Measurements from ENCODE around the gene SPATA32.
"Not testable (repeated sequence)": the region's sequence is repeated elsewhere in the genome, so short reads cannot be mapped to it uniquely, and the experiment has no call there.

SPATA32 gene, protein sequence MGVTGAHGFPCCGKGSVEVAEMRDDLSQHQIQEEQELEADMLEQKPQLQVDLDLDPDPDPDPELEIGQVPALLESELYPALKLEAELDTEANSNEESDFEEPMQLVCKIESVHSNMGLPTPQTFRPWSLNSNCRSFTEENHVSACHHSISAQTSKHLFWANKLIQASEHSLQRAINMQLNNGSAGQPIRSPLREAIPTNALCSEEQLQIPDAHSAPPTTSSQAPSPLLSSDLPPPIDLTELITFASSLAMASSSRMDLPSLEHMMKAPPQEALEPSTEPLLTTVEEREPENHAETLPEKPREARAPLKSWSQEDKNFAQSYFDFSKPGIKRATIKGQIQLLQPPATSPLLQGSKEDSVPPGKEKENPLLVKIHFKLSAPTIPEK

DNA sequence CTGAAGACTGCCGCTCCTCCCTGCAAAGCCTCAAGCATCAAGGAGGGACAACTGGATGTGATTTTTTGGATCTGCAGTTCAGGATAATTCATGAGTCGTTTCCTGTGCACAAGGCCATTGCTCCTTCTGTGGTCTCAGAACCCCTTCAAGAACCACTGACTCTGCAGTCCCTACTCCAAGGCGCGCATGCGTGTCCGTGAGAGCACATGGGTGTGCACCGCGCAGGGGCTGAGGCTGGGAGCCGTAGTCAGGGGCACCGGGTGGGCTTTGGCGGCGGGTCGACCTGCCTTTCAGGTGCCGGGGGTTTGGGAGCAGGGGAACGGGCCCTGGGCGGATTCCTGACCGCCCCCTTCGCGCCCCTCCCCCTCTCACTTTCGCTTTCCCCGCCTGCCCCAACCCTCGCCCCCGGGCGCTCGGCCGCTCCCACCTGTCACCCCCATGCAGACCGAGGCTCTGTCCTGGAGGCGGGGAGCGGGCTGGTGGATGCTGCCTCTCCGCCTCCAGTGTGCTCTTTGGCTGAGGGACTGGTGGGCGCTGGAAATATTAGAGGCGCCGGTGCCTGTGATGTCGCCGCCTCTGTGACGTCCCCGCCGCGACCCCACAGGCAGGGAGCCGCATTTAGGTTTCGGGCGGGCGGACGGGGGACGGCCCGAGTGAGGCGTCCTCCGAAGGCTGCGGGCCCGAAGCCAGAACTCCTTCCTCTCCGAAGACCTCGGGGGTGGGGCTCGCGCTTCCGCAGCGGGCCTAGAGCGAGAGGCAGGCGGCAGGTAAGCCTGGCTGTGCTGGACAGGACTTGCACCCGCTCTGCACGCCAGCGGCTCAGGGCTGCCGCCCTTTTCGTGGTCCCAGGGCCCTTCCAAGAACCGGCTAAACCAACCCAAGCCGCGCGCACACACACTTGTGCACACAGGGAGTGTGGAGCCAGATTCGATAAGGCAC is at the start of gene SPATA32:
SPATA32 (minus strand) TSS at position 518 of the 939 bp plus-strand sequence; CDS start at position 440, 78 bp downstream.
- peak; percentile 69 for DNase-seq

DNA sequence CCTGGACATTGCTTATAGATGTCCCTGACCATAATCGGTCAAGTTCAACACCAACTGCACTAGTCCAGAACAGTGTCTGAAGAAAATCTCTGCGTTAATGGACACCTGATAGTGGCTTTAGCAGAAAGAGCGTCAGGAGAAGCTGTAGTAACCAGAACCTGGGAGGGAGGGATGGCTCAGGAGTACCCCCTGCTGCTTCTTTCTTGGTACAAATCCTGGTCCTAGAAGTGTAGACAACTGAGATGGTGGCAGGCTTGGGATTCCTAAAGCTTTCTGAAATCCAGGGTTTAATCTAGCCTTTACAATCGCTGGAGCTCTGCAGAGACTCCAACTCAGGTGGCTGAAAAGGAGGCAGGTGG is 49.5 kb upstream of the SPATA32 start:
- DNase-seq, result no peak

- no peak for DNase-seq
These were observed 48.8 kb upstream of the SPATA32 start for GRCh38 chr17:45310380-45311324.

DNA sequence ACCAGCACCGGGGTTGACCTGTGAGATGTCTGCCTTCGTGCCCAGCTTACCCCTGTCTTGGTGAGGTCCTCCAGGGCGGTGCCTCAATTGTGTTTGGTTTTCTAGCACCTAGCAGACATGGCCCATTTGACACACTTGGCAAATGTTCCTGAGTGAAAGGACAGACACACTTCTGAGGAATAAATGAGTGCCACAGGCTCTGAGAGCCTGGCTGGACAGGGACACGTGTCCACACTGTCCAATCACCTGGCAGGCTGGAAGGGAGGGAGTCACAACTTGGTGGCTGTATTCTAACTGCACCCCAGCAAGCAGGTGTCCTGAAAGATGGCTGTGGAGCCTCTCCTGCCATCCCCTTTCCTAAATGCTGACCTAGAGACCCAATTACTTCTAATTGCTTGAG is 47.5 kb upstream of the SPATA32 start:
- no peak for DNase-seq

DNA sequence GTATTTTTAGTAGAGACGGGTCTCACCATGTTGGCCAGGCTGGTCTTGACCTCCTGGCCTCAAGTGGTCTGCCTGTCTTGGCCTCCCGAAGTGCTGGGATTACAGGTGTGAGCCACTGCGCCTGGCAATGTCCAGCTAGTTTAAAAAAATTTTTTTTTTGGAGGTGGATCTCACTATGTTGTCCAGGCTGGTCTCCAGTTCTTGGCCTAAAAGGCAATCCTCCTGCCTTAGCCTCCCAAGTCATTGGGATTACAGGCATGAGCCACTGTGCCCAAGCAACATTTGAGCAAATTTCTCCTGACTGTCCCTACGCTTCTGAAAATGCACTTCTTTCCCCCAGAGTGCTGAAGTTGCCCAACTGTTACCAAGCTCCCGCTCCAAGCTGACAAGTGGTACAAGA is 46.9 kb upstream of the SPATA32 start:
- DNase-seq, result no peak

DNA sequence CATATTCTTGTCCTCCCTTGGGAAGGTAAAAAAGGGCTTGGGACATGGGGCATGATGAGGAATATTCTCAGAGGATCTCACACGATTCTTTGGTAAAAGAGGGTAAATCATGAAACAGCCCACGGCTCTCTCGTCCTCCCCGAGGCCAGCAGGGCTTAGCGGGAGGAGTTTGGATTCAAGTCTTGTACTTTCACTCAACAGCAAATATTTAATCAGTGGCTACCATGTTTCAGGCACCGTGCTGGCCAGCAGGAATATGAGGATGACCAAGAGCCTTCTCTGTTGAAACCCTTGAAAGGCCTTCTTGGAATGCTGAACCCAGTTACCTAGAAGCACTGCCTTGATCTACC is 46.1 kb upstream of the SPATA32 start:
- no peak for DNase-seq

DNA sequence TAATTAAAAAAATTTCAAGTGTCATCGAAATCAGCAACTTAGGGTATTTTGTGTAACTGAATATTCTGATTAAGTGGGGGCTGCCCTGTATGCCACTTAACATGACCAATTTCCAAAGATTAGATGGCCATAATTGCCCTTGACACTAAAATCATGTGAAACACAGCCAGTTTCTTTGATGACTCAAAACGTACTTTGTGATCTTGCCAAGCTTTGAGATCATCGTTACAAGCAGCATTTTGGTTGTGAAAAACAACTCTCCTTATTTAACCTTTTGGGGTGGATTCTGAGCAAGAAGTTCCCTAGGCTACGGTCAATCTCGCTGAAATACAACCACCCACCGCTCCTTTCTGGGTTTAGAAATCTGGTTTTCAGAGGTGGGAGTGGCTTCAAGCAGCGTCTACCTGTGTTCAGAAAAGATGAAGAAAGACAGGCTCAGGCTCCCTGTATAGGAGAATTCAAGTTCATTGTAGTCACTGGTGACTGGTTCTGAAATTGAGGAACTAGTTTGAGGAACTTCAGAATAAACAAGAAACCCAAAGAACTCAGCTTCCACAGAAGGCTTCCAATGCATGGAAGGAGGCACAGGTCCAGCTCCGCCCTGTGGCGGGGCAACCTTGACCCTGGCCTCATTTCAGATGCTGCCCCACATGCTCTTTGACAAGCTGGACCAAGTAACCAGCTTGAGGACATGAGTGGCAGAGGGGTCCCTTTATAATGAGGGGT is 45.6 kb upstream of the SPATA32 start:
- no peak for DNase-seq

GRCh38 chr17:45306623-45307022 is 44.7 kb upstream of the SPATA32 start:
- no peak for DNase-seq

DNA sequence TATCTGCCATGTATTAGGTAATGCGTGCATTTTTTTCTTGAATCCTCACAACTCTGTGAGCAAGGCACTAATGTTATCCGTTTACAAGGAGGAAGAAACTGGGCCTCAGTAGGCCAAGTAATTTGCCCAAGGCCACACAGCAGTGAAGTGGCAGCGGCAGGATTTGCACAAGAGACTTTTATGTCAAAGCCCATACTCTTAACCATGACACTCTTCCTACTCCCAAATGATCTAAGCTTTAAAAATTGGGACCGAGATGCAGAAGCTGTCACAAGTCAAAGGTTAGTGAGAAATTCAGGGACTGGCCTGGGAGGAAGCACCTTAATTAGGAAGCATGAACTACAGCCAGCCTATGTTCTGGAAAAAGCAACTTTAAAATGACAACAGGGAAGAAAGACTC is 44.2 kb upstream of the SPATA32 start:
- no peak for DNase-seq

DNA sequence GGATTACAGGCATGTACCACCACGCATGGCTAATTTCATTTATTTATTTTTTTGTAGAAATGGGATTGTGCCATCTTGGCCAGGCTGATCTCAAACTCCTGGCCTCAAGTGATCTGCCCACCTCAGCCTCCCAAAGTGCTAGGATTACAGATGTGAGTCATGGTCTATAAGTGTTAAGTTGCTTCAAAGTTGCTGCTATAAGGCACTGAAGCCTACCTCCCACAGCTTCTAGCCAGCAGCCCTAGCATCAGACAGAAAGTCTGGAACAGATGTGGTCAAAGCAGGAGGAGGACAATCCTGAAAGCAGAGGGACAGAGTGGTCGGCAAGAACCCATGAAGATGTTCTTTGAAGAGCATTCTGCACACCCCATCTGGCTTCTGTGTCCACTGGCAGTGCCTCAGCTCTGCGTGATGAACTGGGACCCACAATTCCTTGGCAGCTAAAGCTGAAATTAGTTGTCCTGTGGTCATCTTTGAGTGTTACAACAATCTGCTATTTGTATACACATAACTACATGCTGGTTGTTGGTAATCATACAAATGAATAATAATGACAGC is 43.7 kb upstream of the SPATA32 start:
- no peak for DNase-seq

- no peak for DNase-seq
These were observed 40.8 kb upstream of the SPATA32 start for GRCh38 chr17:45302649-45303173.

- not testable (repeated sequence) for DNase-seq
These were observed 40.3 kb upstream of the SPATA32 start for GRCh38 chr17:45302220-45302619.

GRCh38 chr17:45301674-45302073 is 39.8 kb upstream of the SPATA32 start:
- no peak for DNase-seq

- no peak for DNase-seq
These were observed 38.3 kb upstream of the SPATA32 start for GRCh38 chr17:45300060-45300751.

GRCh38 chr17:45299361-45299760 is 37.5 kb upstream of the SPATA32 start:
- DNase-seq, result no peak

- no peak for DNase-seq
These were observed 36.8 kb upstream of the SPATA32 start for GRCh38 chr17:45298546-45299285.

DNA sequence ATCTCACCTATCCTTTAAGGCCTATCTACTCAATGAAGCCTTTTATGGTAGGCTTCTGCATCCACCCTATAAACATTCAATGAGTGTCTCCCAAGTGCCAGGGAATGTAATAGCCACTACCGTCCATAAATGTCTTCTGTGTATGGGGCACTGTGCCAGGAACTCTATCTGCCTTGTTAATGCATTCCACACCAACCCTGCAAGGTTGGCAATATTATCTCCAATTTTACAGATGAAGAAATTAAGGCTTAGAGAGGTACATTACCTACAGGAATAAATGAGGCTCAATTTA is 34.9 kb upstream of the SPATA32 start:
- DNase-seq, result no peak

- DNase-seq, result no peak
These were observed 34.3 kb upstream of the SPATA32 start for GRCh38 chr17:45296003-45296832.

- DNase-seq, result no peak
These were observed 32.6 kb upstream of the SPATA32 start for GRCh38 chr17:45294506-45294905.
